ENCODE measurements around the gene ZC3H18. TPM values are rescaled to one million over a fixed set of nuclear protein-coding genes. Genes with fewer than 3 reads are reported as not detected.

The ZC3H18 gene
- total and polyA plus RNA-seq, 2 donors = 13.9 to 29.5 TPM

DNA sequence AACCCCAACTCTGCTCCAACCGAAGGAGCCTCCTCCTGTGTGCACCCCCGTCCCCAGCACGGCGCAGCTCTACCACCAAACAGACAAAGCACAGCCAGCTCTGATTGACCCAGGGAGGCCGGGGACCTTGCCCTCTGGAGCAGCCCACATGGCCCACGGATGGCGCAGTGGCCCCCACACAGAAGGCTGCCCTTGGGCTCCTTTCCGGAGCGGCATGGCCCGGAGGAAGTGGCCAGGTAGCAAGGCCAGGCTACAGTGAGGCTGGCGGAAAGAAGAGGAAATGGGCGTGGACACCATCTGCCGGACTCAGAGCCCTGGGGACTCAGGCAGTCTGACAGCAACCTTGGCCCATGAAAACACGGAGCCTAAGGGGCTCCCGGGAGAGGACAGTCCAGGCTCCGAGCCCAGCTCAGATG lies 19.9 kb upstream of the ZC3H18 start:
- no peaks in the 10 kb centered on the region for H3K4me1 ChIP-seq (ENCODE audit: insufficient read depth)
- H3K27ac ChIP-seq (ENCODE audit: low read depth) = no peak overlapping the region
- no peaks in the 10 kb centered on the region for H3K36me3 ChIP-seq (ENCODE audit: insufficient read depth)
- no peak overlapping the region for H3K4me3 ChIP-seq (ENCODE audit: low read depth, low read length)
- WGBS = 52% methylated on average over 16 of the region's 16 CpGs
- no peak for DNase-seq (ENCODE audit: extremely low spot score)

DNA sequence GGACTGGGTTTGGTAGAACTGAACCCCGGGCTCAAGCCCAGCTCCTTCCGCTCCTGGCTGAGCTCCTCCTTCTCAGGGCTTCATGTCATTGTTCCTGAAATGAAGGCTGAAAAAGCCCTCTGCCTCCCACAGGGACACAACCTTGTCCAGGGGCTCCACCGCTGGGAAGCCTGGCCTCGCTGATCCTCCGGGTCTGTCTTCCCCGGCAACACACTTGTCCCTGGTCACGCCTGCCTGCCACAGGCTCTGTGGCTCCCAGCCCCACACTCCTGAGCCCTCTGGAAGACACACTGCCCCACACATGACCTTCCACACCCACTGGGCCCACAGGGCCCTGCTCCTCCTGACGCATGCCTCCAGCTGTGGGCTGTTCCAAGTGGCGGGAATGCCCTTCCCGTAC lies 18.0 kb upstream of the ZC3H18 start:
- Histone ChIP-seq H3K4me3 (ENCODE audit: low read depth, low read length) (no peak overlapping the region), H3K27ac (ENCODE audit: low read depth) (no peak overlapping the region), H3K36me3 (ENCODE audit: insufficient read depth) (no peaks in the 10 kb centered on the region), H3K4me1 (ENCODE audit: insufficient read depth) (no peaks in the 10 kb centered on the region)
- 84% methylated on average over 10 of the region's 10 CpGs for WGBS
- DNase-seq (ENCODE audit: extremely low spot score) = no peak

- H3K36me3 ChIP-seq (ENCODE audit: insufficient read depth) = no peaks in the 10 kb centered on the region
These were observed 17.4 kb upstream of the ZC3H18 start for GRCh38 chr16:88552815-88553214.

GRCh38 chr16:88553739-88554138 lies 16.5 kb upstream of the ZC3H18 start:
- Histone ChIP-seq H3K4me1 (ENCODE audit: insufficient read depth) (no peaks in the 10 kb centered on the region), H3K4me3 (ENCODE audit: low read depth, low read length) (no peak overlapping the region), H3K36me3 (ENCODE audit: insufficient read depth) (no peaks in the 10 kb centered on the region), H3K27ac (ENCODE audit: low read depth) (no peak overlapping the region)
- WGBS = 45% methylated on average over 16 of the region's 16 CpGs
- DNase-seq (ENCODE audit: extremely low spot score) = no peak

More at GRCh38 chr16:88552815-88553214, 17.4 kb upstream of the ZC3H18 start:
- Histone ChIP-seq H3K27ac (ENCODE audit: low read depth) (no peak overlapping the region), H3K4me1 (ENCODE audit: insufficient read depth) (no peaks in the 10 kb centered on the region), H3K4me3 (ENCODE audit: low read depth, low read length) (no peak overlapping the region)
- WGBS = 81% methylated on average over 13 of the region's 13 CpGs
- no peak for DNase-seq (ENCODE audit: extremely low spot score)

- WGBS = 72% methylated on average over 15 of the region's 15 CpGs
- no peak overlapping the region for H3K27ac ChIP-seq (ENCODE audit: low read depth)
- no peaks in the 10 kb centered on the region for H3K4me1 ChIP-seq (ENCODE audit: insufficient read depth)
- H3K36me3 ChIP-seq (ENCODE audit: insufficient read depth) = no peaks in the 10 kb centered on the region
- H3K4me3 ChIP-seq (ENCODE audit: low read depth, low read length) = no peak overlapping the region
- DNase-seq (ENCODE audit: extremely low spot score) = no peak
These were observed 15.4 kb upstream of the ZC3H18 start for GRCh38 chr16:88554711-88555264.

DNA sequence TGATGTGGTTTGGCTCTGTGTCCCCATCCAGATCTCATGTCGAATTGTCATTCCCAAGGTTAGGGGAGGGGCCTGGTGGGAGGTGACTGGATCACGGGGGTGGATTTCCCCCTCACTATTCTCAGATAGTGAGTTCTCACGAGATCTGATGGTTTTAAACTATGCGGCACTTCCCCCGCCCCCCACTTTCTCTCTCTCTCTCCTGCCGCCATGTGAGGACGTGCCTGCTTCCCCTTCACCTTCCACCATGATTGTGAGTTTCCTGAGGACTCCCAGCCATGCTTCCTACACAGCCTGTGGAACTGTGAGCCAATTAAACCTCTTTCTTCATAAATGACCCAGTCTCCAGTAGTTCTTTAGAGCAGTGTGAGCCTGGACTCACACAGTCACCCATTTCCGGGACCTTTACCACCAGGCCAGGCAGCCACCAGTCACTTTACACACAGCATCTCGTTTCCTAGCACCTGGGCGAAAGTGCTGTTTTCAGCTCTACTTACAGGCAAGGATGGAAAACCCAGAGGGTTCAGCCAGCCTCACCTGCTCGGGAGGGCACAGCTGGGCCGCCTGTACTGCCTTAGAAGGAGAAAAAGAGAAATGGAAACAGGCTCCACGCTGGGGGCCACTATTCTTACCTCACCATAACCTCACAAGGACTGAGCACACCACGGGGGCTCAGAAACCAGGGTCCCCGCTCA lies 13.8 kb upstream of the ZC3H18 start:
- no peak for DNase-seq (ENCODE audit: extremely low spot score)

DNA sequence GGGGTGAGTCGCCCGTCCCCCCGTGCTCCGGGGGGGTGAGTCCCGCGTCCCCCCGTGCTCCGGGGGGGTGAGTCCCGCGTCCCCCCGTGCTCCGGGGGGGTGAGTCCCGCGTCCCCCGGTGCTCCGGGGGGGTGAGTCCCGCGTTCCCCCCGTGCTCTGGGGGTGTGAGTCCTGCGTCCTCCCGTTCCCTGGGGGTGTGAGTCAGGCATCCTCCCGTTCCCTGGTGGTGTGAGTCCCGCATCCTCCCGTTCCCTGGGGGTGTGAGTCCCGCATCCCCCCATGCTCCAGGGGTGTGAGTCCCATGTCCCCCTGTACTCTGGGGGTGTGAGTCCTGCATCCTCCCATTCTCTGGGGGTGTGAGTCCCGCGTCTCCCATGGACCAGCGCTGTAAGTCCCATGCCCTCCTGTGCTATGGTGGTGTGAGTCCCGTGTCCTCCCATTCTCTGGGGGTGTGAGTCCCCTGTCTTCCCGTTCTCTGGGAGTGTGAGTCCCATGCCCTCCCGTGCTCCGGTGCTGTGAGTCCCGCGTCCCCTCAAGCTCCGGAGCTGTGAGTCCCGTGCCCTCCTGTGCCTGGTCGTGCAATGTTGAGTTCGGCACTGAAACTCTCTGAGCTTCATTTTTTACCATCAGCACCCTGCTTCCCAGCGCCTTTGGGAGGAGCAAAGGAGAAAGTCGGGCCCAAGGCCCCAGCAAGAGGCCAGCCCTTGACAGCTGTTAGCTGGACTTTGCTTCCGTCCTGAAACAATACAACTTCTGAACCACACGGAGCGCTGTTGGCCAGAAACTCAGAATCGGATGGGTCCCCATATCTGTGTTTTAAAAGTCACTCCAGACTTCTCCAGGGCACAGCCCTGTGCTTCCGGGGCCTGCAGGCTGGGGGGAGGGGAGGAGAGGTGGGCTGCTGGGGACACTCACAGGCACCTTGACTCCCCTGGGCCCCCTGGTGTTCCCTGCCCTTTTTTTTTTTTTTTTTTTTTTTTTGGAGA lies 11.5 kb upstream of the ZC3H18 start:
- Histone ChIP-seq H3K4me1 (ENCODE audit: insufficient read depth) (no peaks in the 10 kb centered on the region), H3K27ac (ENCODE audit: low read depth) (no peak overlapping the region), H3K4me3 (ENCODE audit: low read depth, low read length) (no peak overlapping the region), H3K36me3 (ENCODE audit: insufficient read depth) (no peaks in the 10 kb centered on the region)
- no peak for DNase-seq (ENCODE audit: extremely low spot score)
- WGBS = 57% methylated on average over 45 of the region's 45 CpGs

More for the DNA sequence above, 13.8 kb upstream of the ZC3H18 start:
- H3K4me1 ChIP-seq (ENCODE audit: insufficient read depth) = no peaks in the 10 kb centered on the region
- H3K4me3 ChIP-seq (ENCODE audit: low read depth, low read length) = no peak overlapping the region
- H3K36me3 ChIP-seq (ENCODE audit: insufficient read depth) = no peaks in the 10 kb centered on the region
- WGBS = 71% methylated on average over 15 of the region's 15 CpGs
- no peak overlapping the region for H3K27ac ChIP-seq (ENCODE audit: low read depth)

DNA sequence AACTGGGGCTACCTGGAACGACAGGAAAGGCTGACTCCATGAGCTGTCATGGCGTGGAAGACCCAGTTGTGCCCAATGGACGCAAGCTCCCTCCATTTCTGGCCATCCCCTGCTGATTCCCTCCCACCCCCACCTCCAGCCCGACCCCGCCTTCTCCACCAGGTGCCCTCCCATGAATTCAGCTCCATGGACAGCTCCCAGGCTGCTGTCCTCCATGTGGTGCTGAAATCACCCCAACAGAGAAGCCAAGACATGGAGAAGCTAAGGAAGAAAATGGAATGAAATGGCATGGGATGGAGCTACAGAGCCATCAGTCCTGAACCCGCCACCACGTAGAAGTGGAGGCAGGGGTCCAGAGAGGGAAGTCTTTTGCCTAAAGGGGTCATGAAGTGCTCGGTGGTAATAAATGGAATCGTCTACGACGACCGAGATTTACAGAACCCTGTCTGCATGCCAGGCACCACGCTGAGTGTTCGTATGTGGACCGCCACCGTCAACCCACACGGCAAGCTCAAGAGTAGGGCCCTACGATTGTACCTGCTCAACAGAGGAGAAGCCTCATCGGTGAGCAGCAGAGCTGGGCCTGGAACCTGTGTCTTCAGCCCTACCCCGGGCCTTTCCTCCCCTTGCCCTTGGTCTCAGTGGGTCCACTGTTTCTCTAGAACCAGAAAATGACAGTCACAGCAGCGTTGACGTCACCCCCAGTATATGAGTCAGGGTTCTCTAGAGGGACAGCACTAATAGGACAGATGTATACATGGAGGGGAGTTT lies 9.3 kb upstream of the ZC3H18 start:
- Histone ChIP-seq H3K36me3 (ENCODE audit: insufficient read depth) (no peaks in the 10 kb centered on the region), H3K4me3 (ENCODE audit: low read depth, low read length) (no peak overlapping the region), H3K4me1 (ENCODE audit: insufficient read depth) (no peaks in the 10 kb centered on the region), H3K27ac (ENCODE audit: low read depth) (no peak overlapping the region)
- no peak for DNase-seq (ENCODE audit: extremely low spot score)
- WGBS = 60% methylated on average over 22 of the region's 22 CpGs

- H3K4me3 ChIP-seq (ENCODE audit: low read depth, low read length) = no peak overlapping the region
- 26% methylated on average over 24 of the region's 24 CpGs for WGBS
- peak; percentile 5 for DNase-seq (ENCODE audit: extremely low spot score)
These were observed 8.5 kb upstream of the ZC3H18 start for GRCh38 chr16:88561485-88562359.

GRCh38 chr16:88566158-88566557 lies 4.0 kb upstream of the ZC3H18 start:
- Histone ChIP-seq H3K4me1 (ENCODE audit: insufficient read depth) (no peaks in the 10 kb centered on the region), H3K27ac (ENCODE audit: low read depth) (no peak overlapping the region), H3K4me3 (ENCODE audit: low read depth, low read length) (no peak overlapping the region), H3K36me3 (ENCODE audit: insufficient read depth) (no peaks in the 10 kb centered on the region)
- no peak for DNase-seq (ENCODE audit: extremely low spot score)
- 65% methylated on average over 6 of the region's 6 CpGs for WGBS

More at GRCh38 chr16:88561485-88562359, 8.5 kb upstream of the ZC3H18 start:
- no peaks in the 10 kb centered on the region for H3K36me3 ChIP-seq (ENCODE audit: insufficient read depth)
- H3K4me1 ChIP-seq (ENCODE audit: insufficient read depth) = no peaks in the 10 kb centered on the region
- no peak overlapping the region for H3K27ac ChIP-seq (ENCODE audit: low read depth)

DNA sequence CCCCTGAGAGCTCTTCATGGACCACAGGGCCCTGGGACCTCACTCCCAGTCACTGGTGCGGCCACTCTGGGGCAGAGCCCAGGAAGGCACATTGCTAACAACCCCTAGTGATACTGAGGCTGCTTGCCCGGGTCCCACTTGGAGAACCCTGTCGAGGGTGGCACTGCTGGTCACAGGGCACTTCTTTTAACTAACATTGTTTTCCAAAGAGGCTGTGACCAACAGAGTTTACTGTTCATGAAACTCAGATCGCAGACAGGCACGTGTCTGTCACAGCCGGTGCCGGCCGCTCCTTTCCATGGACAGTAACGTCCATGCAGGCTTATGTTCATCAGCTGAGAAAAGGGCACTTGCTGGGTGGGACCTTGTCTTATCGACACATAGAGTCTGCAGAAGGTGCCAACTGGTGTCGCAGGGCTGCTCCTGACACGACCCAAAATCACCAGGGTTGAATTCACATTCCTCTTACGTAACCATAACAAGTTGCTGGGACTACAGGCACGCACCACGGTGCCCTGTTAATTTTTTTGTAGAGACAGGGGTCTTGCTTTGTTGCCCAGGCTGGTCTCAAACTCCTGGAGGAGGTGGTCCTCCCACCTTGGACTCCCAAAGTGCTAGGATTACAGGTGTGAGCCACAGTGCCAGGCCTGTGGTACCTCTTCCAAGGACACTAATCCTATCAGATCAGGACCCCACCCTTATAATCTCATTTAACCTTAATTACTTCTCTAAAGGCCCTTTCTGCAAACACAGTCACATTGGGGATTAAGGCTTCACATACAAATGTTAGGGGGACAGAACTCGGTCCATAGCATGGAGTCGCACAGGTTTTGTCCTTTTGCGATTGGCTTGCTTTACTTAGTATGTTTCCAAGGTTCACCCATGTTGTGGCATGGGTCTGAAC lies 1.2 kb upstream of the ZC3H18 start:
- Histone ChIP-seq H3K27ac (ENCODE audit: low read depth) (no peak overlapping the region), H3K4me1 (ENCODE audit: insufficient read depth) (no peaks in the 10 kb centered on the region), H3K36me3 (ENCODE audit: insufficient read depth) (no peaks in the 10 kb centered on the region), H3K4me3 (ENCODE audit: low read depth, low read length) (no peak overlapping the region)
- WGBS = 88% methylated on average over 18 of the region's 18 CpGs
- no peak for DNase-seq (ENCODE audit: extremely low spot score)

DNA sequence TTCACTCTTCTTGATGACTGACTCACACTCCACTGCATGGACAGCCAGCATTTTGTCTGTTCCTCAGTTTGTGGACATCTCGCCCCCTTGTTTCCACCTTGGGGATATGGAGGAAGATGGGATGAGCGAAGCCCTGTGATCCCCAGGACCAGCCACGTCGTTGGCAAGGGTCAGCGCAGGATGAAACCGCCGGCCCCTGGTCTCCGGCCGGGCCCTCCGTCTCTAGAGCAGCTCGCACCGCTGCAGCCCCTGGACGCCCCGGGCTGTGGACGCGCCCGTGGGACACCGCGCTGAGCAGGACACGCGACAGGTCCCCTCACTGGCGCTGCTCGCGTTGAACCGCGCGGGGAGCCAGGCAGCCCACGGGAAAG lies 604 bp upstream of the ZC3H18 start:
- 2% methylated on average over 28 of the region's 28 CpGs for WGBS
- DNase-seq (ENCODE audit: extremely low spot score) = no peak
- Histone ChIP-seq H3K4me3 (ENCODE audit: low read depth, low read length) (peak overlapping the region; percentile 48), H3K36me3 (ENCODE audit: insufficient read depth) (no peaks in the 10 kb centered on the region), H3K4me1 (ENCODE audit: insufficient read depth) (no peaks in the 10 kb centered on the region), H3K27ac (ENCODE audit: low read depth) (no peak overlapping the region)
